Stimulated activated CD8-positive, alpha-beta memory T cell treated with anti-CD3 and anti-CD28 coated beads, Interleukin-2, amount 100 ng/mL, for 48 hours (primary cell): ENCODE data around the gene DHH.
A peak's percentile ranks its signal among the peaks of the same experiment; 100 is the strongest.

Experiments used
- DNase-seq, 2 donors: peaks; one replicate each; pipeline ENCODE4 v3.0.0-alpha.2; 2020; ENCODE audit warnings: low read depth in 2 of 2

DHH gene

GRCh38 chr12:49050507-49051372, 43.9 kb downstream of the DHH start:
- DNase-seq, result no peak

DNA sequence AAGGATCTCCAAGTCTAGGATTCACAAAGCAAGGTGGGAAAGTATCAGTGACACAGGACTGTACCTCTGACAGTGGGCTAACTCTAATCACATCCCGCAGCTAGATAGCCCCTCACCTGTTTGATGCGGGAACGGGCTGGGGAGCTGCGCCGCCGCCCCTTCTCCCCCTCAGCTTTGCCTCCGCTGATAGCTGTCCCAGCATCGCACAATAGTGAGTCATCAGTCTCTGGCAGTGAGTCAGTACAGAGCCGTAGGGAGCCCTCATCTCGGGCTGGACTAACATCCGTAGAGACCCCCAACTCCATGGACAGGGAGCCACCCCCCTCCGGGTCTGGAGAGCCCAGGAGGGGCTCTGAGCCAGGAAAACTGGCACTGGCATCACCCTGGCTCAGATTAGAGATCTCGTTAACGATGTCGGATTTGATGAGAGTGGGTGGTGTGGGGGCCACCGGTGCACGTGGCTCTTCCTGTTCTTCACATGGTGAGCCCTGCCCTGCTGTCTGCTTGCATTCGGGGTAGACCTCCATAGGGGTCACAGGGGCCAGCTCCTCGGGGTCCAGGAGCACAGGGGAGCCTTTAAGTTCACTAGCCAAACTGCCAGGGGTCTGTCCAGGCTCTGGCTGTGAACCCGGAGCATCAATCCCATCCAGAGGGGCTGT, 44.9 kb downstream of the DHH start:
- no peak for DNase-seq

DNA sequence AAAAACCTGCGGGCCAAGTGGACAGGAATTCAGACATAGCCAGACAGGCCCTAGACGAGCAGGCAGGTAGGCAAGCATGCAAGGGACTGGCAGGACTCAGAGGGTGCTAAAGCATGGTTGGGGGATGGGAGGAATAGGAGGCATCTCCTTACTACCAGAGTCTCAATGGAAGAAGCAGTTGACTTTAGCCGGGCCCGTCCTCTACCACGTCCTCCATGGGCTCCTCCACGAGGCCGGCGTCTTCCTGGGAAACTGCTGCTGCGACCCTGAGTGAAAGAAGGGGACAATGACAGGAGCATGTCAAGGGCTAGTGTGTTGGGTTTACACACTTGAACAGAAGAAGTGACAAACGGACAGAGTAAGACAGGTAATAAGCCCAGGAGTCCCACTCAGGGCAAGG, 45.6 kb downstream of the DHH start:
- DNase-seq, result no peak

GRCh38 chr12:49046129-49046895, 48.3 kb downstream of the DHH start:
- no peak for DNase-seq

DNA sequence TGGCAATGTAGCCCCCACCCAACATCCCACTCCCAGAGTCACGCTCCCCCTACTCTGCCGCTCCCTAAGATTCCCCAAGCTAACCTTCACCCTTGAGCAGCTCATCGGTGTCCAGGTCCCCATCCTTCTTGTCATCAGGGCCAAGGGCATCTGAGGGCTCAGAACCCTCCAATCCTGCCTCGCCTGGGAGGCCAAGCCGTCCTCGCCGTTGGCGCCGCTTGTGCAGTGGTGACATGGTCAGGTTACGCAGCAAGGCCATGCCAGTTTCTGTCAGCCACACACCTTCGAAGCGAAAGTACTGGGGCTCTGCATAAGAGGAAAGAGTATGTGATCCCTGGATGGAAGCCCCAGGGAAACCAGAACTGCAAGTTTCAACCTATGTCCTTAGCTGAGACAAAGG, 49.9 kb downstream of the DHH start:
- DNase-seq, result no peak

DNA sequence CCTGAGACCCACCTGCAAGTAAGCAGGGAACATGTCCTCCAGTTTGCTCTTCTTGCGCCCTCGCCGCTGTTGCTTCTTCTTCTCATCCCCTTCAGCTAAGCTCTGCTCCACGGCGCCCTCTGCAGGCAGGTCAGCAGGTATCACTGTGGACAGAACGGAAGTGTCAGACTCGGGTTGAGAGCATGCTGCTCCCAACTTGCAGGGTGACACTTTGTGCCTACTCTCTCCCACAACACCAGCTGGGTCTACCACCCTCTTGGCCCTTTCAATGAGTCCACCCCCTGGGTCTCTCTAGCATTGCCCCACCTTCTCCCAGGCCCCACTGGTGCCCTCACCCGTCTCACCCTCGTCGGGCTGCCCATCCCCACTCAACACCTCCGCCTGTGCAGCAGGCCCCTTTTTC, 50.7 kb downstream of the DHH start:
- peak; percentile 72 to 81 for DNase-seq

DNA sequence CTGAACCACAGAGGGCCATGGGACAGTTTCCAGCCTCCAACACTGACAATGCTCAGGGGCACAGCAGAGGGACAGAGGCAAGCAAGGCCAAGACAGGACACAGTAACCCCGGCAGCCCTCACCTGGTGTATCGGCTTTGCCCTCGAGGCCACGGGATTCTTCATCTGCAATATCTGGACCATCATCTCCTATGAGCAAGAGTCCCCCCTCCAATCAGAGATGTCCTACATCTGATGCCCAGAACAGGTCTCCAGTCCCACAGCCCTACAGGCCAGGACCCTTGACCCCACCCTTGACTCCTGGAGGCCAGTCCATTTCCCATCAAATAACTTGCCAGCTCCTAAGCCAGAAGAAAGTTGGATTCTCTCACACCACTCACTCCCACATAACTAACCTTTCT, 51.4 kb downstream of the DHH start:
- no peak for DNase-seq

DNA sequence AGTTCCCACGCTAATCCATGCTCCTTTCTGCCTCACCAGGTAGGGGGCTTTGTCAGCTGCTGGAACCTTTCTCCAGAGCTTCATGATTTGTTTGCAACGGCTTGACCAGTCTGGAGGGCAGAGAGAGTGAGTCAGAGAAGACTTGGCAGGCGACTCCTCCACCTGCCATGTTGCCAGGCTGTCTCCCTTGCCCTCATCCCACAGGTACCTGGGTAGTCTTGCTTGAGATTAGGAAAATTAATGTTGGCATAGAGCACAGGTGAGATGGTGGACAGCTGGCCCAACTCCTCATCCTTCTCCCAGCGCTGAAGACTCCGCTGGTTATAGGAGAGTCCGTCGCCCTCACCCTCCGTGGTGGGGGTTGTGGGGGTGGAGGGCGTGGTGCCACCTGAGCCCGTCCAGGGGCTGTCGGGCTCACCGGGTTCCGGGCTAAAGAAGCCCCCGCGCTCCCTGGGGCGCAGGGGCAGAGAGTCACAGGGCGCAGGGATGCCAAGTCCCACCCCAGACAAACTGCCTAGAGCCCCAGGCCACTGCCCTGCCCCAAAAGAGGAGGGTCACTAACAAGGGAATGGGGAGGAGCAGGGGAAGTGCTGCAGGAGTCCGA, 52.6 kb downstream of the DHH start:
- no peak for DNase-seq

GRCh38 chr12:49041036-49041880, 53.3 kb downstream of the DHH start:
- no peak for DNase-seq

DNA sequence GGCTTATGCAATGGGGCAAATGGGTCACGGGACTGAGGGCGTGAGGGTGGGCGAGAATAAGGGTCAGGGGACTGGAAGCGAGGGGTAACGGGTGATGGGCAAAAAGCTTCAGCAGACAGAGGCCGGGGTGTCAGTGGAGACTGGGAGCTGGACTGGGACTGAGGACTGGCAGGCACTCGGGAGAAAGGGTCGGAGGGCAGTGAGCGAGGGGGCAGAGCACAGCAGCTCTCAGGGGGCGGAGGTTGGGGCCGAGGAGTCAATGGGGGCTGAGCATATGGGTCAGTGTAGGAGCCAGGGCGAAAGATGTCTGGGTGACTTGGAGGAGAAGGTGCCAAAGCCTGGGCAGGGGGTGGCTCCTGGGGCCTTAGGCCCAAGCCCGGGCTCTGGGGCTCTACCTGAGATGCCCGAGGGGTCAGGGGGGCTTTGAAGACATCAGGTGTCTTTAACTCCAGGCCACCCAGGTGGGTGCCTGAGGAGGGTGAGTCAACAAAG, 54.2 kb downstream of the DHH start:
- no peak for DNase-seq

GRCh38 chr12:49039421-49040363, 54.9 kb downstream of the DHH start:
- no peak for DNase-seq

GRCh38 chr12:49038291-49038955, 56.2 kb downstream of the DHH start:
- no peak for DNase-seq

- DNase-seq, result no peak
Observed at GRCh38 chr12:49037947-49038237, 56.7 kb downstream of the DHH start.

DNA sequence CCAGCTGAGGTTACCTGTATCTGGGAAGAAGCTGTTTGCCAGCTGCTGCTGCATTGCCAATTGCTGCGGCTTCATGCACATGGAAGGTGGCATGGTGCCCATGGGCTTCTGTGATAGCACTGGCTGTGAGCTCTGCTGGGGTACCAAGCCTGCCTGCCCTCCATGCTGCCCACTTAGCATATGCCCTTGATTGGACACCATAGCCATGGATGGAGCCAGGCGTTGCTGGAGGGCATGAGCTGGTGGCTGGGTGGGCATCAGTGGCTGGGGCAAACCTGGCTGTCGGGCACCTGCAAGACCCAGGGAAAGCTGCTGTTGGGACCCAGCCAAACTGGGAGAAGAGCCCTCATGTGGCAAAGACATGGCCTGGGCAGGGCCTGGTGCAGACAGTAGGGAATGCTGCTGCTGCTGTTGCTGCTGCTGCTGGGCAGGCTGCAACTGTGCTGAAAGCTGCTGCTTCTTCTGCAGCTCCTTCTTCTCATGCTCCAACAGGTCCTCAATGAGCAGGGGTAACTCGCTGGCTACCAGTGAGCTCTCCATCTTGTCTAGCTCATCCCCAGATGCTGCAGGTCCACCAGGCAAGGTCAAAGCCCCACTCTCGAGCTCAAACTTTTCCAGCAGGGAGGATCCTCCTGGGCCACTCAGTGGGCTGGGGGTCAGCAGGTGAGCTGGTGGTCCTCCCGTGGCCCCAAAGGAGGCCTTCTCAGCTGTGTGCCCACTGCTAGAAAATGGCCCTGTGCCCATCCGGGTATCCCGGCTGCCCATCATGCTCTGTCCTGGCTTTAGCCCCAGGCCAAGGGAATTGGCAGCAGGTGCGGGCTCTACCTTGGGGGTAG, 57.3 kb downstream of the DHH start:
- no peak for DNase-seq
